LoVo (cell line): ENCODE data around the gene STRN4.

Source experiments
- DNase-seq: peaks from one replicate; pipeline ENCODE4 v3.0.0-alpha.2; 2016; ENCODE audit warnings: low spot score

Gene STRN4

DNA sequence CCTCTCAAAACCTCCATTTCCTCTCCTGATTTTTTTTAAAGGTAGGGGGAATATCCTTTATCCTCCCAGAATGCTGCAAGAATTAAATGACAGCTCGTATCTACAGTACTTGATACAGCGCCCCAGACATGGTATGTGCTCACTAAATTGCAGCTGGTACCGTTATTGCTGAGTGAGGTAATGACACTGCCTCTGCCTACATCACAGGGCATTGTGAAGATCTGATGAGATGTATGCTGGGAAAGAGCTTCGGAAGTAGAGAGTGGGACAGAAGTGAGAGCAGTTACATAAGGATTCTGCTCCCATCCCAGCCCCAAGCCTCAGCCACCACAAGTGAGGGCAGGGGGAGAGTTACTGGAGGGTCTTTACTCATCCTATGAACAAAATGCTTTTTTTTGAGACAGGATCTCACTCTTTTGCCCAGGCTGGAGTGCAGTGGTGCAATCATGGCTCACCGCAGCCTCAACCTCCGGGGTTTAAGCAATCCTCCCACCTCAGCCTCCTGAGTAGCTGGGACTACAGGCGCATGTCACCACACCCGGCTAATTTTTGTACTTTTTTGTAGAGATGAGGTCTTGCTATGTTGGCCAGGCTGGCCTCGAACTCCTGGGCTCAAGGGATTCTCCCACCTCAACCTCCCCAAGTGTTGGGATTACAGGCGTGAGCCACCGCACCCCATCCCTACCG, 2.1 kb downstream of the STRN4 start:
- DNase-seq = no peak

DNA sequence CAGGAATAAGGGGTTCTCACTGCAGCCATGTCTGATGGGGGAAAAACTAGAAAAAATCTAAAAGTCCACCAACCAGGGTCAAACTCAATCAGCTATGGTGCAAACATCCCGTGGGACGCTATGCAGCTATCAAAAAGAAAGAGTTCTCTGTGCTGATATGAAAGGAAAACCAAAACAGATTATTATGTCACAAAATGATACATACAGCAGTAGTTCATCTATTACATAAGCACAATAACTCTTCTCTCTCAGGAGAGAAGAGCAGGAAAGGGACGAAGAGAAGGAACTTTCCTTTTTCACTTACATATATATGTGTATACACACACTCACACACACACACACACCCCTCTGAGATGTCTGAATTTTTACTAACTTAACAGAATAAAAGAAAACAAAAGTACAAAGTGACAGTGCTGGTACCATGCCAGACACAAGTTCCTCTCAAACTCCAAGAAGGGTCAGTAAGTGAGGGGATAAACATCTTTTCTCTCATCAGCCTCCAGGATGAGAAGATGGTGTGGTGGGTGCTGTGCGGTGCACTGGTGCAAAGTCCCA, 3.2 kb downstream of the STRN4 start:
- DNase-seq = no peak

DNA sequence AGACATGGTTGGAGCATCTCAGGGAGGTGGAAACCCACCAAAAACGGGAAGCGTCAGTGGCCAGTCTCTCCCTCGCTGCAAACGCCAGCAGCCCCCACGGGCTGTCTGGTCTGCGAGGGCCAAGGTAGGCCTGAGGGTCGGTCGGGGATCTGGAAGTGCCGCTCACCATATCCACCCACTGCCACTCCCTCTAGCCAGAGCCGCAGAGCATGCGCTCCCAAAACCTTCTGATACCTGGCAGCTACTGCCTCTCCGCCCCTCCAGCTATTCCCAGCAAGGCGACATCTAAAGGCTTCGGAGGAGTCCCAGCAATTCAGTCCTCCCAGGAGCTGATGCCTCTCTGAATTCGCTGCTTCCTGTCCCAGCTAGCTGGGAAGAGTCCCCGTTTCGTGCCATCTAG, 4.8 kb downstream of the STRN4 start:
- DNase-seq = no peak

DNA sequence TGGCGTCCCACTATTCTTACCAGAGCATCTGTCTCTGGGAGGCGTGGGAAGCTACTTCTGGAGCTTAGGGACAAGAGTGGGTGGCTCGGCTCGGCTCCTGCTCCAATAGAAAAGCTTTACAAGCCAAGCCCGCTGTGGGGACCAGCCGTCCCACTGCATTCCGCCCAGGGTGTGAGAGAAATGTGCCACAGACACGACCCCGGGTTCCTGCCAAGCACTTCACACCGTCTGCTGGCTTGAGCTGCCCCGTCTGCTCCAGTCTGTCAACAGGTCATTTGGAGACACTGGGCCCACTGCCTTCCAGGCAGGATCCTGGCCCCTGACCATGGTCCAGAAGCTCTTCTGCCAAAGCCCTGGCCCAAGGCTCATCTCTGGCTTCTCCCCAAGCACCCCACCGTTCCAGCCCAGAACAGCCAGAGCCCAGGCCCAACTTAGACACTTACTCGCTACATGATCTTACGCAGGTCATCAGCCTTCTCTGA, 6.9 kb downstream of the STRN4 start:
- no peak for DNase-seq

DNA sequence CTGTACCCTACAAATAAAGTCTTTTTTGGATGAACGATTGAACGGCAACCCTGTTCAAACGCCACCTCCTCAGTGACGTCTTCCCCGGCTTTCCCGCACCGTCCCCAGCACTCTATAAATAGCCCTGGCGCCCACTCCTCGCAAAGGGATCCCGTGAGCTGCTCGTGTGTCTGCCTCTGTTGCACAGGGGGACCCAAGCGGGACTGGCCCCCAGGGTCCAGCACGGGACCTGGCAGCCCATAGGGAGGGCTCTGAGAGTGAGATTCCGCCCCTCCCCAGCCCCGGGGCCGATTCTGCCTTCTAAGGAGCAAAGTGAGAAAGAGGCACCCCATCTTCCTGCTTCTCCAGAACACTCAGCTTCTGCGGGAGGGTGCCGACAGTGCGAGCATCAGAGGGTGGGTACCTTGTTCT, 8.5 kb downstream of the STRN4 start:
- no peak for DNase-seq

DNA sequence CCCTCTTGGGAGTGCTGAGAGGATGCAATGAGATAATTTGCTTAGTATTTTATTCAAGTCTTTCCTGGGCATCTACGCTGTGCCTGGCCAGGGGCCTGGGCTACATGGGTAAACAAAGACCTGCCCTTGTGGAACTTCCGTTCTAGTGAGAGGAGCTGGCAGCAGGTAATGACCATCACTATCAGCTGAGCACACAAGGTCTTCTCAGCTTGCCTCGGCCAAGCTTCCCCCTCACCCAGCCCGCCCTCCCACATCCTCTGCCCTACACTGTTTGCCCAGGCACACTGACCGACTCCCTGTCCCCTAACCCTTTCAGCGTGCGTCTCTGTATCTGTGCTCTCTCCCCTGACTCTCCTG, 9.0 kb downstream of the STRN4 start:
- no peak for DNase-seq

DNA sequence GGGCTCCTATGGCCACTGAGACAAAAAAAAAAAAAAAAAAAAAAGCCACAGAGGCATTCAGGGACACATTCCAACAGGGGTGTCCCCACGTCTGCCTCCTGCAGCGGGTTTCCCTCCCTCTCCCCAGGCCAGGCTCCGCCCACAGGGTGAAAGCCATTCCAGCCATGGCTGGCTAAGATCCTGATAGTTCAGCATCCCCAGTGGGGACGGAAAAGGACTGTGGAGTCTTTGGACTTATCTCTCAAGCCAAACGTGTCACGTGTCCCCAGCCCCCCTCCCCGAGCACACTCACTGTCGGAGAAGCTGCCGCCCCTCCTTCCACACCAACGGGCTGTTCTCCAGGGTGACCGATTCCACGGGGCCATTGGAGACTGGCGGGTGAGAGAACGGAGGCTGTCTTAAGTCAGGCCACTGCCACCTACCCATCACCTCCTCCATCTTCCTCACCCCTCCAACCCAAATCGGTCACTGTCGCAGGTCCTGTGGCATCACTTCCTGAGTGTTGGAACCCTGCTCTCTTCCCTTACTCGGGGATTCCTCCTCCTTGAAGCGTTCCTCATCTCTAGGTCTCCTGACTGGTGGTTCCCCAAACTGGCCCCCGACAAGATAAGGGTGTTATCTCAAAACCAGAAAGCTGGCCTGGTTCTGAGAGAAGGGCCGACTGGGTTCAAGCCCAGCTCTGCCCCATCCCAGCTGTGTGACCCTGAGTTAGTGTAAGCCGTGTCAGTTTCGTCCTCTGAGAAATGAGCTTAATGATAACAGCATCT, 9.5 kb downstream of the STRN4 start:
- DNase-seq = no peak

DNA sequence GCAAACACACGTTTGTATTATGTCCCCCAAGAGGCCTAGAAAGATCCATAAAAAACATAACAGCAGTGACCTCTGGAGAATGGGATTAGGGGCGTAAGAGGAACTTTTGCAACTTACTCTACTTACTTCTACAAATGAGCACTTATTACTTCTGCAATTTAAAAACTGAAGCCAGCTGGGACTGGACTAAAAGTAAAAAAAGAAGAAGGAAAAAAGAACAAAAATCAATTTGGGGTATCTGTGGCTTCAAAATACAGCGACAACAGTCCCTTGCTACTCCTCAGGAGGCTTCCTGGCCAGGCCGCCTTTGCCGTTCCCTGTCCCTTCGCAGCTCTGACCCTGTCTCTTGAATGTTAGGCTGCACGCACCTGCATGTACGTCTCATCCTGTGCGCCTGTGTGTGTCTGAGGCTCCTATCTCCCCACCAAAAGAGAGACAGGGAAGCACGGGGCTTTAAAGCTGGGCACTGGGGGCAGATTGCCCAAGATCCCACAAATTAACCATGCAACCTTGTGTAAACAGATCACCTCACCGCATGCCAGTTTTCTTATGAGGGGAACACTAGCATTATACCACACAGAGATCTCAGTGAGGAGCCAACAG, 12.5 kb downstream of the STRN4 start:
- no peak for DNase-seq

DNA sequence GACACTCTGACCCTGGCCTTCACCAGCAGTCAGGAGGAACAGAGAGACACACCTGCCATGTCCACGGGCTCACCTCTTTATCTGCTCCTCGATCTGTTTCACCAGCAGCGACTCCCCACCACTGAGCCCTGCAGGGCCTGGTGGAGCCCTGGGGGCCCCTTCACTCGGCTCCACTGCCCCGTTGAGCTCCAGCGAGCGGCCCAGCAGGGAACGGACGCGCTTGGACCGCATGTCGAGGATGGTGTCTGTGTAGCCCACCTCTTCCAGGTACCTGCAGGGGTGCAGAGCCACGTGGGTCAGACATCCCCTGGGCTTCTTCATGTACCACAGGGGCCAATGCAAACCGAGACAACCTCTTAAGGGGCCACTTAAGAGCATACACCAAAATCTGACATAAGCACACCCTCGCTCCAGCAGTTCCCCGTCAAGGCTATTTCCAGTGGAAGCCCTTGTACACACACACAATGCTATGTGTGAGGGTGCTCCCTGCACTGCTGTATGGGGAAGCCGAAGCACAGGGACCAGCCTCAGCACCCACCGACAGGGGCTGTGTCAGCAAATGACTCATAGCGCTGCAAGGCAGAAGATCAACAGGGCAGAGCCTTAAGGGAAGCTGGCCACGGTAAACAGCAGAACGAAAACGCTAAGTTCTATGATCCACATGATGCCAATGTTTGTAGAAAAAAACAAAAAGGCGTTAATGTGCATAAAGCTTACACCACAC, 13.1 kb downstream of the STRN4 start:
- no peak for DNase-seq

DNA sequence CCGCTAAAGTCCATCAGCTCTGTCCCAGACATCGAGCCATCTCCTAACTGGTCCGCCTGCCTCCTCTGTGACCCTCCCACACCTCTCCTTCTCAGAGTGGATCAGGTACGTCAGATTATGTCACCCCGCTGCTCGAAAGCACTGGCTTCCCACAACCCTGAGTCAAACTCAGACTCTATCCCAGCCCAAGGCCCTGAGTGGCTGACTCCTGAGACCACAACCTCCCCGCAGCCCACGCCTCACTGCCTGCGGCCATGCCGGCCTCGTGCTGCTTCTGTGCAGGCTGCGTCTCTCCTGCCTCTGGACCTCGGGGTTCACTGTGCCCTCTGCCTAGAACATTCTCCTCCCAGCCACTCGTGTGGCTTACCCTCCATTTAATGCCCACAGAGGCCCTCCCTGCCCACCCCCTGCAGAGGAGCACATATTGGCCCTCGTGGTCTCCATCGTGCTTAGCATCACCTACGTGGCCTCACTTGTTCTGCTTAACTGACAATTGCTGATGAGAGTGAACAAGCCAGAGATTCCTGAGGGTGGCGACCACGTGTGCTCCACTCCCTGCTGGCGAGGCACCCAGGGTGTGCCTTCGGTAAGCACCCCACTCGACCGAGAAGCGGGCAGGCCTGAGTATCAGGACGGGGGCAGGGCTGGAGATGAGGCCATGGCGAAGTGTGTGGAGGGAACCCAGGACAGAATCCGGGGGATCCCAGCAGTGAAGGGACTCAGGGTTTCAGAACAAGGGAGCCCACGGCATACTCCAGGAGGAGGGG, 13.9 kb downstream of the STRN4 start:
- DNase-seq = no peak

DNA sequence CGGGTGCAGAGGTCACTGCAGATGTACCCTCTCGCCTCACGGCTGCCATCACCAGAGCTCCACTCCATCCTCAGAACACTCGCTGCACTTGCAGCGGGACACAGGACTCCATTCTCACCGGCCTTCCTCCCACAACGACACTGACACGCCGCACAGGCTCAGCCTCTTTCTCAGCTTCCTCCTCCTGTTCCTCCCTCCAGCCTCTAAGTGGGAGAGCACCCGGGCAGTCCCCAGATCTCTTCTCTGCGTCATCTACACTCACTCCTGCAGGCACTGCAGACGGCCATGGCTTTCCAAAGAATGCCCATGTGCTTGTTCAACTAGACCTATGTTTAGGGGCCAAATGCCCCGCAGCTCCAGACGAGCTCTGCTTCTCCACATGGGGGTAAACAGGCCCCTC, 14.7 kb downstream of the STRN4 start:
- no peak for DNase-seq

DNA sequence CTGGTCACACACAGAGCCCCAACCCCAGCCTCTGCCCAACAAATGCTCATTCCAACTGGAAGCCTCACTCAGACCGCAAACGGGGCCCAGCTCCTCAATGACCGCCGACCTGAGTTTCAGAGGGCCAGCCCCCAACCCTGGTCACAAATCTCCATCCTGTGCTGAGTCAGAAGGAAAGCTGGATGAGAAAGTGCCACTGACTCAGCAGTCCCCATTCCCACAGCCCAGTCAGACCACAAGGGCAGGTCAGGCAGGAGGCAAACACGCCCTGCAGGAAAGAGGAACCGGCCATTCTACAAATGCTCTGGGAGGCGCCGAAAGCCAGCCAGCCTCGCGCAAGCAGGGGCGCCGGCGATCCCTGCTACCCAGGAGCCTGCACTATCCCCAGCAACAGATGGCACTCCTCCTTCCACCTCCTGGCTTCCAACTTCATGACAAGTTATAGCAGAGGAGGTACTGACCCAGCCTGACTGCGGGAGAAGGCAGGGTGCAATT, 15.2 kb downstream of the STRN4 start:
- no peak for DNase-seq

DNA sequence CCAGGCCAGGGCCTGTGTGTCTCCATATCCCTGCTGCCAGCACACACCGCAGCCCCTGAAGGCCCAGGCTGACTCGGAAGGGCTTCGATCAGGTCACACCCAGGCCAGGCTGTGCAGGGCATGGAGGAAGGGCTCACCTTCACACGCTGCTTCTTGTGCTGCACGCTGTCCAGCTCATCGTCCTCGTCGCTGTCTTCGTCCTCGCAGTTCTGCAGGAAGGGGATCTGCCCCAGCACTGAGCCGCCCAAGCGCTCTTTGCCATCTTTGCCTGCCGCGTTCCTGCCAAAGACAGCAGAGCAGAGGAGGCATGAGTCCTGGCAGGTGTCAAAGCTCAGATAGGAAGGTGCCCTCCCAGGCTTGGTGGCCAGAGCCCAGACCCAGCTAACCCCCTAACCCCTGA, 15.7 kb downstream of the STRN4 start:
- no peak for DNase-seq

DNA sequence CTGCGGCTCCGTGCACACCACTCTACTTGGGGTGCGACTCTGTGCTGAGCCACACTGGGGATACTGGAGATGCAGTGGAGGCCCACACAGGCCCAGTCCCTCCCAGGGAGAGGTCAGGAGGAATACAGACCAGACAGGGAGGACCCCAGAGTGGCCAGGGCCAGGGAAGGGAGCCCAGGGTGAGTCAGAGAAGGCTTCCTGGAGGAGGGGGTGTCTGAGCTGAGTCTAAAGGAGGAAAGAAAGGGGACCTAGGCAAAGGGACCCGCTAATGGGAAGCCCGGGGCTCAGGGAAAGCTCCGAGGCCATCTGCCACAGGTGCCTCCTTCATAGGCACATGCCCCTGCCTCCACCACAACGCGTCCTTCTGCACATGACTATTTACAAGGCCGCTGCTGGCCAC, 16.1 kb downstream of the STRN4 start:
- no peak for DNase-seq

DNA sequence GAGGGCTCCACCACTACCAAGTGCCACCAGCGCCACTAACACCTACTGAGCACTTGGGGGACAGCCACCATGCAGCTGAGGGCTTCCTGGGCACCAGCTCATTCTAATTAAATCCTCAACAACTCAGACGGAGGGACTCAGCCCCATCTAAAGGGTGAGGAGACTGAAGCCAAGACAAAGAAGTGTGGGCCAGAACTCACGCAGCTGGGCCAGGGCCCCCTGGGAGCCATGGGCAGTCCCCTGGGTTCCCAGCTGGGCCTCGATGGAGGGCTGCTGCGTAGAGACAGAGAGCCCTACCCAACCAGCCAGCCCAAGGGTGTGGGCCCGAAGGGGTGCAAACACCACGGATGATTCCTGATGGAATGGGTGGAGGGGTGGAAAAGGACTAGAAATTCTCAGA, 16.6 kb downstream of the STRN4 start:
- DNase-seq = no peak

DNA sequence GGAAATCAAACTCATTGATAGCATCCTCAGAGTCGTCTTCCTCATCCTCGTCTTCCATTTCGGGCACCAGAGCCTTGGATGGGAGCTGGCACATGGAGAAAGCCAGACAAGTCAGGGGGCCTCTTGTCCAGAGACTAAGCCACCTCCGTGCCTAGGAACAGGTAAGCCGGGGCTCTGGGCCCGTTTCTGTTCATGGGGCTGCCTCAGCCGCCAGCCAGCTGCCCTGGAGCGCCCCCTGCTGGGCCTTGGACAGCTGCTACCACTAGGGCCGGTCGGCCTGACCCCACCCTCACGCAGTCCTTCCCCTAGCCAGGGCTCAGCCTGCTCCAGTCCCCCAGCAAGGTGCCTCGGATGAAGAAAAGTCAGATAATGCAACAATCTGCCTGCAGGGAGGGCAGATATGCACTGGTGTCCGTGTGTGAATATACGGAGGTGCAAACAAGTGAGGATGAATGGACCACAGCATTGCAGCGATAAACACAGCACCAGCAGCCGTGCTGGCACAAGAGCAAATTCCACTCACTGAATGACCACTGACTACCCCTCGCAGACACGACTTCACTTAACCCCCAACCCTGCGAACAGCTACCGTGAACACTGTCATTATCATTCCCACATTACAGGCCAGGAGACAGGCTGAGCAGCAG, 17.4 kb downstream of the STRN4 start:
- peak; percentile 25 for DNase-seq

DNA sequence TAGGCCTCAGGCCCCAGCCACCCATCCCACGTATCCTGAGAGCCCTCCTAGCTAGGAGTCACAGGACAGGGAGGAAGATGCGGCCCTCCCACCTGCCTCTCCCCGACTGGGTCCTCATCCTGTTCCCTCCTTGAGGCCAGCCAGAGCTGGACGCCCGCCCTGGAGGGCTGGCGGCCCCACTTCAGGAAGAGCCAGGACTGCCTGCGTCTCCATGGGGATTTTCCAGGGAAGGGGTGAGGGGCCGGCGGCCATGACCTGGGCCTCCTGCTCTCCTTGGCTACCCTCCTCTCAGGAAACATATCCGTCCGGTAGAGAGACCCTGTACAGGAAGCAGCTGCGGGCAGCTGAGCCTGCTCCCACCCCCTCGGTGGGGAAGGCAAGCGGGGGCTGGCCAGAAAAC, 18.0 kb downstream of the STRN4 start:
- DNase-seq = no peak

DNA sequence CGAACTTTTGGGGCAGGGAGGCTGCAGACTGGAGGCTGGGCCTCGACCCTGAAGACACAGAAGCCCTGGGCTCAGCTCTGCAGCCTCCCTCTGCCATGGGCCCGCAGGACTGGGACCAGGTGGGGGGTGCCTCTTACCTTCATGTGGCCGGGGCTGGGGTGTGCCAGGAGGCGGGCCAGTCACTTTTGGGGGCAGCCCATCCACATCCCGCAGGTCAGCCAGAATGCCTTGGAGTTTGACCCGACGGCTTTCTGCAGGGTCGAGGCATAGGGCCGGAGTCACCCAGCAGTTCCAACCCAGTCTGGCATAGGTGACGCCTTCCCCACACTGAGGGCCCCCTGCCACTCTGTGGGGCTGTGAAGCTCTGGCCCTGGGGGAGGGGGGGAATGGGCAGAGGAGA, 18.5 kb downstream of the STRN4 start:
- no peak for DNase-seq

DNA sequence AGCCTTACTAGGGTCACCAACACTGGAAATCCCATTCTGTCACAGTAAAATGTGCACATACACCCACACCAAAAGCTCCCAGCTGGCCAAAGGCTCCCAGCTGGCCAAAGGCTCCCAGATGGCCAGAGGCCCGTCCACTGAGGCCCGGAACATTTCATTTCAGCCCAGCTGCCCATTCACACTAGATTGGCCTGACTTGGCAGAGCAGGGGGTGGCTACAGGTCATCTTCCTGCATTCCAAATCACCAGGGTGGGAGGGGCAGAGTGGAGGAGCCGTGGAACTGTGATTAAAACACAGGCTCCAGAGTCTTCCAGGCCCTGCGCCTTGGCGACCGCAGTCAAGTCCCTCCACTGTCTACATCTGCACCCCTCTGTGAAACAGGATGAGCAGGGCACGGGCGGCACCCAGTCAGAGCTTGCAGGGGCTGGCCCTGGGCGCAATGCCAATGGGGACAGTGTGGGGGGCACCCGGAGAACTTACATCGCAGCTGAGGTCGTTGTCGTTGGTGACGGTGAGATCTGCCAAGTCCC, 19.2 kb downstream of the STRN4 start:
- DNase-seq = no peak

DNA sequence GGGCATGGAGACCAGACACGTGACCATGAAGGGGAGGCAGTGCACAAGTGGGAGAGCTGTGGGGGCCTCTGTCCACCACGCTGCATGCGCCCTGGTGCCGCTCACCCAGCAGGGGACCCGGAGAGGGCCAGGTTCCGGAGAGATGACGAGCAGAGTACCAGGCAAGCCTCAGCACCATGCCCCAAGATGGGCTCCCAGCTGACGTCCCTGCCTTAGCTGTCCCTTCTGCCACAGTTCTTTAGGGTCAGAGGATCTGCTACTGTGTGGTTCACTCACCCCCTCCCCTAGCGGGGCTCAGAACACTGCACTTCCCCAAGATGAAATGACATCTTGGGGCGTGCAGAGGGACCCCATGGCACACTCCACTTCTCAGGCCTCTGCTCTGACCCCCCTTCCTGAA, 19.7 kb downstream of the STRN4 start:
- no peak for DNase-seq
